NCI-H1694 treated with DMSO at 0.1 percent for 48 hours (cell line): Measurements from ENCODE around the gene ZNF648.
A peak's percentile ranks its signal among the peaks of the same experiment; 100 is the strongest.
"Not testable (repeated sequence)": the region's sequence is repeated elsewhere in the genome, so short reads cannot be mapped to it uniquely, and the experiment has no call there.

Experiments
- DNase-seq: peaks from one replicate; lab custom pipeline; 2025; lab: John Stamatoyannopoulos, UW

ZNF648 gene

GRCh38 chr1:182061594-182061993 is at the start of gene ZNF648:
TSS of gene ZNF648 (minus strand) at chr1:182061712. CDS start at chr1:182058010, 3,702 bp downstream.
- DNase-seq = no peak

- no peak for DNase-seq
Measured at GRCh38 chr1:182110635-182111034, 49.1 kb upstream of the ZNF648 start.

GRCh38 chr1:182109771-182110170 is 48.3 kb upstream of the ZNF648 start:
- DNase-seq = no peak

- DNase-seq = no peak
Measured at GRCh38 chr1:182107209-182107608, 45.7 kb upstream of the ZNF648 start.

GRCh38 chr1:182102043-182102416 is 40.5 kb upstream of the ZNF648 start:
- no peak for DNase-seq

- no peak for DNase-seq
Measured at GRCh38 chr1:182101415-182102042, 40.0 kb upstream of the ZNF648 start.

- no peak for DNase-seq
Measured at GRCh38 chr1:182098301-182098700, 36.8 kb upstream of the ZNF648 start.

GRCh38 chr1:182095946-182096345 is 34.4 kb upstream of the ZNF648 start:
- DNase-seq = no peak

GRCh38 chr1:182094514-182095005 is 33.0 kb upstream of the ZNF648 start:
- not testable (repeated sequence) for DNase-seq

GRCh38 chr1:182093781-182094180 is 32.3 kb upstream of the ZNF648 start:
- DNase-seq = no peak

GRCh38 chr1:182092336-182092735 is 30.8 kb upstream of the ZNF648 start:
- DNase-seq = no peak

GRCh38 chr1:182091083-182091482 is 29.6 kb upstream of the ZNF648 start:
- no peak for DNase-seq

GRCh38 chr1:182087719-182088350 is 26.3 kb upstream of the ZNF648 start:
- no peak for DNase-seq

GRCh38 chr1:182087304-182087703 is 25.8 kb upstream of the ZNF648 start:
- DNase-seq = no peak

- no peak for DNase-seq
Measured at GRCh38 chr1:182086620-182087019, 25.1 kb upstream of the ZNF648 start.

- DNase-seq = no peak
Measured at GRCh38 chr1:182086136-182086535, 24.6 kb upstream of the ZNF648 start.

GRCh38 chr1:182085726-182086125 is 24.2 kb upstream of the ZNF648 start:
- no peak for DNase-seq

GRCh38 chr1:182084487-182085316 is 23.2 kb upstream of the ZNF648 start:
- DNase-seq = peak; percentile 74

GRCh38 chr1:182083851-182084486 is 22.5 kb upstream of the ZNF648 start:
- DNase-seq = no peak

- peak; percentile 32 for DNase-seq
Measured at GRCh38 chr1:182080955-182081582, 19.6 kb upstream of the ZNF648 start.

- DNase-seq = no peak
Measured at GRCh38 chr1:182080040-182080439, 18.5 kb upstream of the ZNF648 start.

GRCh38 chr1:182071924-182072323 is 10.4 kb upstream of the ZNF648 start:
- no peak for DNase-seq
